ENCODE data around the gene AP1S2. TPM values are rescaled to one million over a fixed set of nuclear protein-coding genes. Genes with fewer than 3 reads are reported as not detected.

Gene AP1S2
- polyA plus RNA-seq (2013), result 15.4 and 16.8 TPM in 2 replicates

DNA sequence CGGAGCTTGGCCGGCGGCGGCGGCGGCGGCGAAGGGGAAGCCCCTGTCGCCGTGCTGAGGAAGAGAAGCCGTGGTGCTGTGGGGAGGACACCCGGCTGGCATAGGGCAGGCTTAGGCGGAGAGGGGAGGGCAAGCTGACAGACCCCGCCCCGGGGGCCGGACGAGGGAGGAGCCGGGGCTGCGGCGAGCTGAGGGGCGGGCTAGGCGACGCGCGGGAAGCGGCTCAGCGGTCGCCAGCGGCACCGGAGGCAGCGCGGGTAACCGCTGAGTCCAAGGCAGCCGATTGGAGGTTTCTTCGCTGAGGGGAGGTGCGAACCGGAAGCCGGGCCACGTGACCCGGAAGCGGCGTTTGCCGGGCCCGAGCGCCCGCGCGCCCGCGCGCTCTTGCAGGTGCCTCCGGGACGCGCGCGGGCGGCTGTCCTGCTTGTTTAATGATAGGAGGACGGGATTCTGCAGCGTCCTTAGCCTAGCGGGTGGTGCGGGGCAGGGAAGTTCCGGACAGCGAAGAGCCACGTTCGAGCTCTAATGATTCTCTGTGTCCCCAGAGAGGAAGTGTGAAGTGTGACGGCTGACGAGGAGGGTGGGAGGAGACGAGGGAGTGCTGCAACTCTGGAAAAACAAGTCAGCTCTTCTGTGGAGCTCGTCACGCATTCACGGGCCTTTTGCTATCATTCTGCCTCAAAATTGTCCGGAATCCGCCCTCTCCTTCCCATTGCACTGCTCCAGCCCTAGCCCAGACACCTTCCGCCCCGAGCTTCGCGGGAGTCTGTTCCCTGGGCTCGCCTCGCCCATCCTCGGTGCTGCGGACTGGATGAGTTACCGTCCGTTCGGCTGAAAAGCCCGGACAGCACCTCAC, at the start of gene AP1S2:
AP1S2 (minus strand) TSS at position 102 of the 856 bp plus-strand sequence. CDS start 2,289 bp downstream, outside the sequence.
- Histone ChIP-seq H3K9ac (ENCODE audit: low read length) (peak within 1 kb of the TSS; percentile 63), H4K8ac (ENCODE audit: low read depth, low read length) (peak within 1 kb of the TSS; percentile 93), H3K27me3 (ENCODE audit: insufficient read depth, low read length) (no peaks in the 10 kb centered on the region), H3K9me3 (ENCODE audit: insufficient read depth, low read depth, low read length) (no peaks in the 10 kb centered on the region), H3K4me2 (ENCODE audit: low read length) (peak within 1 kb of the TSS; percentile 92), H2BK120ac (ENCODE audit: insufficient read depth, low read length, poor library complexity) (no peak within 1 kb of the TSS), H2BK12ac (ENCODE audit: low read length) (no peak within 1 kb of the TSS), H3K27ac (ENCODE audit: low read depth, low read length) (peak within 1 kb of the TSS; percentile 64), H4K12ac (ENCODE audit: low read depth, low read length) (peak within 1 kb of the TSS; percentile 90), H3K14ac (ENCODE audit: low read length) (peak within 1 kb of the TSS; percentile 51), H3K79me2 (ENCODE audit: control insufficient read depth, insufficient read depth, low read length, poor library complexity) (no peaks in the 10 kb centered on the region), H3K36me3 (ENCODE audit: control insufficient read depth in 1 of 2, insufficient read depth in 2 of 2, low read length in 2 of 2) (peaks cover 0 to 2% of the 10 kb centered on the region in 2 experiments), H3K4me3 (ENCODE audit: low read depth, low read length) (peak within 1 kb of the TSS; percentile 90), H3K4ac (ENCODE audit: low read depth, low read length) (no peak within 1 kb of the TSS), H2AK5ac (ENCODE audit: low read length) (no peak within 1 kb of the TSS), H4K91ac (ENCODE audit: low read depth, low read length) (peak within 1 kb of the TSS; percentile 55), H2AFZ (ENCODE audit: insufficient read depth, low read length, poor library complexity) (peak within 1 kb of the TSS; percentile 83), H3K18ac (ENCODE audit: low read length) (no peak within 1 kb of the TSS), H2BK5ac (ENCODE audit: low read depth, low read length, poor library complexity) (peak within 1 kb of the TSS; percentile 73), H3K23ac (ENCODE audit: low read length) (no peak within 1 kb of the TSS), H3K79me1 (ENCODE audit: low read length) (peaks cover 8% of the 10 kb centered on the region), H3K4me1 (ENCODE audit: control insufficient read depth in 1 of 2, insufficient read depth in 2 of 2, low read length in 2 of 2) (peaks cover 0 to 2% of the 10 kb centered on the region in 2 experiments)
- WGBS (ENCODE audit: extremely low coverage, insufficient coverage, insufficient read length), result no CpG with 5 or more reads among the region's 85 CpGs
- peak; percentile 88 to 91 for DNase-seq

DNA sequence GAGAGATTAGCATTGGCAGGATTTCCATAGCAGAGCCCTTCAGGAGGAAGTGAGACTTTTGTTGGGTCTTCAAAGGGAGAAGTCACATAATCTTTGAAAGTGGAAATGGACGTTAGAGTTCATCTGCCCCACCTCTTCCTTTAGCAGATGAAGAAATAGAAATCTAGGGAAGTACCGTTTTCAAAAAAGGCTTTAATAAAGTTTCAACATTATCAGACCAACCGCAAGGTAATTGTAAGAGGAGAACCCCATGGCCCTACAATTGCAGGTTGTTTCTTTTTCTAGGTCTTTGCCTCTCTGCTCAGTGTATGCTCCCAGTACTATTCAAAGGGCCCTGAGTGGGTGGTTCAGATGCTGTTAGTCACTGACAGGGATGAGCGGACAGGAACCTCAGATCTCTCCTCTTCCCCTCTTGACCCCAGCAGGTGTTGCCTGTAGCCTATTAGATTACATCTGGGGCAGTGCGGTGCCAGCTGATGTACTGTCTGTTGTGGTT, 48.6 kb upstream of the AP1S2 start:
- no peaks in the 10 kb centered on the region for H3K9me3 ChIP-seq (ENCODE audit: insufficient read depth, low read depth, low read length)
- H3K36me3 ChIP-seq (ENCODE audit: control insufficient read depth in 1 of 2, insufficient read depth in 2 of 2, low read length in 2 of 2), result no peaks in the 10 kb centered on the region
- no peak overlapping the region for H4K91ac ChIP-seq (ENCODE audit: low read depth, low read length)
- no peaks in the 10 kb centered on the region for H3K4me1 ChIP-seq (ENCODE audit: control insufficient read depth in 1 of 2, insufficient read depth in 2 of 2, low read length in 2 of 2)
- no peak overlapping the region for H4K8ac ChIP-seq (ENCODE audit: low read depth, low read length)
- H3K4me3 ChIP-seq (ENCODE audit: low read depth, low read length), result no peak overlapping the region
- WGBS (ENCODE audit: extremely low coverage, insufficient coverage, insufficient read length), result no CpG with 5 or more reads among the region's 5 CpGs
- no peak overlapping the region for H3K14ac ChIP-seq (ENCODE audit: low read length)
- no peaks in the 10 kb centered on the region for H3K27me3 ChIP-seq (ENCODE audit: insufficient read depth, low read length)
- DNase-seq, result peak in 1 of 2 donors; percentile 0
- H3K9ac ChIP-seq (ENCODE audit: low read length), result no peak overlapping the region
- H3K23ac ChIP-seq (ENCODE audit: low read length), result no peak overlapping the region
- no peak overlapping the region for H2BK12ac ChIP-seq (ENCODE audit: low read length)
- no peak overlapping the region for H2BK5ac ChIP-seq (ENCODE audit: low read depth, low read length, poor library complexity)
- H2AK5ac ChIP-seq (ENCODE audit: low read length), result no peak overlapping the region
- no peak overlapping the region for H3K4me2 ChIP-seq (ENCODE audit: low read length)
- H3K27ac ChIP-seq (ENCODE audit: low read depth, low read length), result no peak overlapping the region
- no peak overlapping the region for H2BK120ac ChIP-seq (ENCODE audit: insufficient read depth, low read length, poor library complexity)
- H3K79me2 ChIP-seq (ENCODE audit: control insufficient read depth, insufficient read depth, low read length, poor library complexity), result no peaks in the 10 kb centered on the region
- no peaks in the 10 kb centered on the region for H3K79me1 ChIP-seq (ENCODE audit: low read length)
- H2AFZ ChIP-seq (ENCODE audit: insufficient read depth, low read length, poor library complexity), result no peak overlapping the region
- no peak overlapping the region for H3K4ac ChIP-seq (ENCODE audit: low read depth, low read length)
- no peak overlapping the region for H3K18ac ChIP-seq (ENCODE audit: low read length)
- H4K12ac ChIP-seq (ENCODE audit: low read depth, low read length), result no peak overlapping the region

DNA sequence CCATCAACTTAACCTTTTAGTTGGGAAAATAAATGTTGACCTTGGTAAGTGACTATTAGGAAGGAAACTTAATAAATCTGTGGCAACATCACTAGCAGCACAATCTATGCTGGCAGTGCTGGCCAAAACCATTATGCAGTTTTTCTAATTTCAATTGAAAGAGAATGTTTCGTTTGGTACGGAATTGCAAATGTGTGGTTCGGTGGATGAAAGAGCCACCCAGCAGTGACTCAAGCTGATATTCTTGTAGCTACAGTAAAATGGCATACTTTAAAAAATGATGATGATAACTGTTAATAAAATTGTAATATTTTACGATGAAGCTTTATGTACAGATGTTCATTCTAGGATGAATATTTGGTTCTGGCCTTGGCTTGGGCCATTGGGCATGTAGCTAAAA, 40.7 kb upstream of the AP1S2 start:
- Histone ChIP-seq H3K27ac (ENCODE audit: low read depth, low read length) (no peak overlapping the region), H3K14ac (ENCODE audit: low read length) (no peak overlapping the region), H2AK5ac (ENCODE audit: low read length) (no peak overlapping the region), H2AFZ (ENCODE audit: insufficient read depth, low read length, poor library complexity) (no peak overlapping the region), H2BK12ac (ENCODE audit: low read length) (no peak overlapping the region), H4K12ac (ENCODE audit: low read depth, low read length) (no peak overlapping the region), H3K4me1 (ENCODE audit: control insufficient read depth in 1 of 2, insufficient read depth in 2 of 2, low read length in 2 of 2) (no peaks in the 10 kb centered on the region), H3K27me3 (ENCODE audit: insufficient read depth, low read length) (no peaks in the 10 kb centered on the region), H4K8ac (ENCODE audit: low read depth, low read length) (no peak overlapping the region), H2BK120ac (ENCODE audit: insufficient read depth, low read length, poor library complexity) (no peak overlapping the region), H3K79me1 (ENCODE audit: low read length) (no peaks in the 10 kb centered on the region), H3K79me2 (ENCODE audit: control insufficient read depth, insufficient read depth, low read length, poor library complexity) (no peaks in the 10 kb centered on the region), H3K4me3 (ENCODE audit: low read depth, low read length) (no peak overlapping the region), H3K4me2 (ENCODE audit: low read length) (no peak overlapping the region), H3K9me3 (ENCODE audit: insufficient read depth, low read depth, low read length) (no peaks in the 10 kb centered on the region), H3K23ac (ENCODE audit: low read length) (no peak overlapping the region), H3K4ac (ENCODE audit: low read depth, low read length) (no peak overlapping the region), H3K9ac (ENCODE audit: low read length) (no peak overlapping the region), H3K18ac (ENCODE audit: low read length) (no peak overlapping the region), H4K91ac (ENCODE audit: low read depth, low read length) (no peak overlapping the region), H3K36me3 (ENCODE audit: control insufficient read depth in 1 of 2, insufficient read depth in 2 of 2, low read length in 2 of 2) (no peaks in the 10 kb centered on the region), H2BK5ac (ENCODE audit: low read depth, low read length, poor library complexity) (no peak overlapping the region)
- no CpG with 5 or more reads among the region's 4 CpGs for WGBS (ENCODE audit: extremely low coverage, insufficient coverage, insufficient read length)
- no peak for DNase-seq

DNA sequence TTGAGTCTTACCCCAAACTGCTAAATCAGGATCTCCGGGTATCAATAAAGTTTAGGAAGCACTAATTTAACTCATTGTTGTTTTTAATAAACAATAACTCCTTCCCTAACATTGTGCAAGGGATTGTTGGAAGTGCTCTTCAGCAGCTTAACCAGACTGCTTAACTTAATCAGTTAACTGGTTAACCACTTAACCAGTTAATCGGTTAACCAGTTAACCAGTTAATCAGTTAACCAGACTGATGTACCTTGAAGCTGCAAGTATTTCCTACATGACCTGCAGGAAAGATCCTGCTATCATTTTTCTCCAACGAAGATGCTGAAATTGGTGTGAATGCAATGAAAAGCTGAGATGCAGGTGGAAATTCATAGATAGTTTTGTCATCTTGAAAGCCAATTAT, 40.1 kb upstream of the AP1S2 start:
- no peak overlapping the region for H4K8ac ChIP-seq (ENCODE audit: low read depth, low read length)
- no peak overlapping the region for H3K9ac ChIP-seq (ENCODE audit: low read length)
- H3K79me2 ChIP-seq (ENCODE audit: control insufficient read depth, insufficient read depth, low read length, poor library complexity), result no peaks in the 10 kb centered on the region
- H2AFZ ChIP-seq (ENCODE audit: insufficient read depth, low read length, poor library complexity), result no peak overlapping the region
- H3K18ac ChIP-seq (ENCODE audit: low read length), result no peak overlapping the region
- no peak for DNase-seq
- no peak overlapping the region for H2AK5ac ChIP-seq (ENCODE audit: low read length)
- H3K79me1 ChIP-seq (ENCODE audit: low read length), result no peaks in the 10 kb centered on the region
- no peaks in the 10 kb centered on the region for H3K27me3 ChIP-seq (ENCODE audit: insufficient read depth, low read length)
- H2BK5ac ChIP-seq (ENCODE audit: low read depth, low read length, poor library complexity), result no peak overlapping the region
- WGBS (ENCODE audit: extremely low coverage, insufficient coverage, insufficient read length), result no CpG with 5 or more reads among the region's 3 CpGs
- H2BK120ac ChIP-seq (ENCODE audit: insufficient read depth, low read length, poor library complexity), result no peak overlapping the region
- H3K14ac ChIP-seq (ENCODE audit: low read length), result no peak overlapping the region
- H3K9me3 ChIP-seq (ENCODE audit: insufficient read depth, low read depth, low read length), result no peaks in the 10 kb centered on the region
- H3K4me1 ChIP-seq (ENCODE audit: control insufficient read depth in 1 of 2, insufficient read depth in 2 of 2, low read length in 2 of 2), result no peaks in the 10 kb centered on the region
- H3K23ac ChIP-seq (ENCODE audit: low read length), result no peak overlapping the region
- H3K36me3 ChIP-seq (ENCODE audit: control insufficient read depth in 1 of 2, insufficient read depth in 2 of 2, low read length in 2 of 2), result no peaks in the 10 kb centered on the region
- no peak overlapping the region for H4K12ac ChIP-seq (ENCODE audit: low read depth, low read length)
- H3K4me2 ChIP-seq (ENCODE audit: low read length), result no peak overlapping the region
- no peak overlapping the region for H2BK12ac ChIP-seq (ENCODE audit: low read length)
- H3K4me3 ChIP-seq (ENCODE audit: low read depth, low read length), result no peak overlapping the region
- H4K91ac ChIP-seq (ENCODE audit: low read depth, low read length), result no peak overlapping the region
- no peak overlapping the region for H3K27ac ChIP-seq (ENCODE audit: low read depth, low read length)
- no peak overlapping the region for H3K4ac ChIP-seq (ENCODE audit: low read depth, low read length)

Data from trophoblast cell (in vitro differentiated cells and primary cell).